Stimulated activated CD8-positive, alpha-beta memory T cell treated with anti-CD3 and anti-CD28 coated beads, Interleukin-15, amount 100 ng/mL, for 4 hours (primary cell): ENCODE results near the gene ALDH8A1.
A peak's percentile ranks its signal among the peaks of the same experiment; 100 is the strongest.

Experiments
- DNase-seq, 2 donors: peaks; one replicate each; pipeline ENCODE4 v3.0.0-alpha.2; 2020; ENCODE audit warnings: low read depth in 2 of 2

ALDH8A1 gene

DNA sequence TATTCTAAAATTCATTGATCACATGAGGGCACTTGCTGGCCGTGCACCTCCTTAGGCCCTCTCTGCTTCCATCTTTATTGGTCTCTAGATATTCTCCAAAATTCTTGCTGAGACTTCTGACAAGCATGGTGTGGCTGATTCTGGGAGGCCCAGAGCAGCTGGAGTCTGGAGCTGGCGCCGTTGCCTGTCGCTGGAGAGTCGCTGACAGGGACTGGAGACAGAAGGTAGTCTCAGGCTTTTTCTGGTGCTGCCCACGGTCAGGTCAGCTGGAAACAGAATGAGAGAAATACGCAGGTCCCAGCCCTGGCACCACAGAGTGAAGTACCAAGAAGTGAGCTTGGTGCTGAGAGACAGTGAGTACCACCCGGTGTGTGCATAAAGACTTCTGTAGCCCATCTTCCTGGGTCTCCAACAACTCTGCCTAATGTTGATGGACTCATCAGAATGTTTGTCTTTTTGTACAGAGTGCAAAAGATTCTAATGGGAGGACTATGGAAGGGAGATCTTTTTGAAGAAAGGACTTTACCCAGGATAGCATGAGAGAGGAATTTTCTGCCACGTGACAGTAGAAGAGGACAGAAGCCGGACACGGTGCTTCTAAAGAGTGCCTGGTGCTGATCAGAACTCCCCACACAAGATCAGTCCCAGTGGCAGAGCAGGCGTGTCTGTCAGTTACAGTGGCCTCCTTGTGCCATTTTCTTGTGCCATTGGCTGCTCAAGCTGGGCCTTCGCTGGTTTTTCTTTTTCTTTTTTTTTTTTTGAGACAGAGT is 1.8 kb upstream of the ALDH8A1 start:
- no peak for DNase-seq

DNA sequence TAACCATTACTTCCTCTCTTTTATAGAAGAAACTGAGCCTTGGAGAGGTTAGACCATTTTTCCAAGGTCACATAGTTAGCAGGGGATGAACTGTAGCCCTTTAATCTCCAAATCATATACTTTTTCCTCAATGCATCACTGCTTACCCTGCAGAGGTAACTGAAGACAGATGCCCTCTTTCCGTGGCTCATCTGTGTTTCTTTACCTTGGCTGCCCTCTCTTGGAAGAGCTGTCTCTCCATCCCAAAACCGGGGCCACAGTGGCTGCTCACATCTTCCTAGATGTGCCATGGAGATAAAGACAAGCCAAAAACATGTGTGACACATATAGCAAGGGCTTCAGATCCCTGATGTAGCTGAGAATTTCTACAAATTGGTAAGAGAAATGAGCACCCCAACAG is 581 bp upstream of the ALDH8A1 start:
- no peak for DNase-seq

DNA sequence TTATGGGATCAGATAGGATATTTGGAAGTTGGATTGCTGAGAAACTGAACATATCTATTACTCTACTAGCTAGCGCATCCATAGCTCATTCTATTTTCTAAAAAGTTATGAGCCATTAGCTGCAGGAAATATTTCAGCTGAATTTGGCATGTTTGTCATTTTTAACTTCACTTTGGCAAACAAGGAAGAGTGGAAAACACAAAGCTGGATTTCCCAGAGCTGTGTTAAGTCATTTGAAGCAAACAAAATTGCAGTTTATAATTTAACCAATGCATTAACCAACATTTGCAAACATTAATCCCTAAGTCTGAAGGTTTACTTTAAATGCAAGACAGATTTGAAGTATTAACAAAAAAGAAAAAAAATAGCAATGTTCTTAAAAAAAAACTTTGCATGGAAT is 1.2 kb downstream of the ALDH8A1 start:
- DNase-seq = no peak

DNA sequence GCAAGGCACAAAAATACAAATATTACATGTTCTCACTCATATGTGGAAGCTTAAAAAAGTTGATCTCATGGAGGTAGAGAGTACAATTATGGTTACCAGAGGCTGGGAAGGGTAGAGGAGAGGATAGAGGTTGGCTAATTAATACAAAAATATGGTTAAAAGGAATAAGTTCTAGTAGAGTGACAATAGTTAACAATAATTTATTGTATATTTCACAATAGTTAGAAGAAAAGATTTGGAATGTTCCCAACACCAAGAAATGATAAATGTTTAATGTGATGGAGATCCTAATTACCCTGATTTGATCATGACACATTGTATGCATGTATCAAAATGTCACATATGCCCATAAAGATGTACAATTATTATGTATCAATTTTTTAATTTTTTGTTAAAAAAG is 1.8 kb downstream of the ALDH8A1 start:
- no peak for DNase-seq

DNA sequence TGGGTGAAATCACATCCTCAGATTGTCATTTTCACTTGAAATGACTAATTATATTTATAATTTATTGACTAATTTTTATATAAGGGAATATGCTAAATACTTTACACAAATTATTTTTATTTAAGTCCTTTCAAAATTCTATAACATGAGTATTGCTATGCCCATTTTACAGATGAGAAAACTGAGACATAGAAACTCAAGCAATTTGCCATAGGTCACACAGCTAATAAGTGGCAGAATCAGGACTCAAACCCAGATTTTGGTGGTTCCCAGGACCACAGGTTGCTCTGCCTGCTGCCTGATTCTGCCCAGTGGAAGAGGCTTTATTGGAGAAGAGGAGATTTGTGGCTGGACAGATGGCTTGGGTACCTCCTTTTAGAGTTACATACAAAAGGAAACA is 4.9 kb downstream of the ALDH8A1 start:
- DNase-seq = no peak

DNA sequence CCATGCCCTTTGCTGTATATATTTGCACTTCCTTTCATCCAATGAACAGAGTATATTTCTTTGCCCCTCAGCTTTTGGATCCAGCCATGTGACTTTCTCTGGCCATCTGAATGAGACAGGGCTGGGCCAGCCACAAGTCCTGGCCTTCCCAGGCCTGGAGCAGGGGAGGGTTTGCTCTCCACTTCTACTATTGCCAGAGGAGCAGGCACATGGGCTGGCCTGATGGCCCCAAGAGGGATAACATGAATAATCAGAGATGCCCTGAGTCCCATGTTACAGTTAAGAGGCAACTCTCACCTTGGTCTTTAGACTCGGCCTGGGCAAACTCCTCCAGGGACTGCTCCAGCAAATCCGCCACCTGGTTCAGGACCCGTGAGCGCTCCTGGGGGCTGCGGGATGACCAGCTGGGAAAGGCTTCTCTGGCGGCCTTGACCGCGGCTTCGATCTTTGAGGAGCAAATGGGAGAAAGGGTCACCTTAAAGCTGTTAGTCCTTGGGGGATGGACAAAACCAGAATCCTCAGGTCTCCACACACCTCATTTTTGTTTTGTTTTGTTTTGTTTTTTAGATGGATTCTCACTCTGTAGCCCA is 6.3 kb downstream of the ALDH8A1 start:
- DNase-seq = no peak

DNA sequence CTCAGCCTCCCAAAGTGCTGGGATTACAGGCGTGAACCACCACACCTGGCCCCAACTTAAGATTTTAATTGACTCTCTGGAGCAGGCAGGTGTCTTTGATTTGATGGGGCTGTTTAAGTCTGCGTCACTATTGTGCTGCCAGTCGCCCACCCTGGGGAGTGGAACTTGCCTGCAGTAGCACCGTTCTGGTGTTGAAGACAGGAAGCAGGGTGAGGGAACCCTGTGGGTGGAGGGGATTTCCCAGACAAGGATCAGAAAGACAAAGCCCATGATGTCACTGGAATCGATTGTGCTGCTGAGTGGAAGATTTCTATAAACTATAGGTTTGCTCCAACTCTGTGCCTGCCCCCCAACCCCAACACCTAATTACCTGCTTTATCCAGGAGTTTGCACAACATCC is 11.0 kb downstream of the ALDH8A1 start:
- peak; percentile 17 to 72 for DNase-seq

DNA sequence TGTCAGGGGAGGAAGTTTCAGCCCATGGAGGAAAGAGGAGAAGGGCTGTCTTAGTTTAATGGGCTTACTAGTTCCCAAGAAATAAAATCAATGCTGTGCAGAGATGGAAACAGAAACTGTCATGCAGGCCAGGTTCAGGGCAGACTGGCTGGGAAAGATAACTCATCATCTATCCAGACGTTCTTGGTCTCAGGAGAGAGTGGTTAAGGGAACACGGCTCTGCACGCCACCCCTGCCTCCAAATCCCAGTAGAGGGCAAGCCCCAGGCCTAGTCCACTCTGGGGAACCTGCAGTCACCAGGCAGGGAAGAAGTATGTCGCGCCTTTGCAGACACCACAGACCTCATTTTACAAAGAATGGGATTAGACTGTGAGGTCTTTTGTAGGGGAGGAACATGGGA is 12.5 kb downstream of the ALDH8A1 start:
- DNase-seq = no peak

DNA sequence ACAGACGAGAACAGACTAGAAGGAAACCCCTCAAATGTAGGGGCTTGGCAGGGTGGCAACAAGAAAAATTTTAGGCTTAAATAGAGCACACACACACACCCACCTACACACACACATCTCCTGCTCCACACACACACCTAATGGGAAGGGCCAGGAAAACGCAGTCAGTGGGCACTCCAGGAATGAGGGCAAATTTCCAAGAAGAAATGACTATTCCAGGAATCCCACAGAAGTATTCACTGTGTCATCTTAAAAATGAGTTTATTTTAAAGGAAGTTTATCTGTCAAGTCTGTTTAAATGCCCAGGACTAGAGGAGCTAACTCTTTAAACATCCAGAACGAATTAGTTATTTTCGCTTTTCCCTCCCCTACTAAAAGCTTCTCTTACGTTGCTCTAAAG is 13.0 kb downstream of the ALDH8A1 start:
- DNase-seq = no peak

DNA sequence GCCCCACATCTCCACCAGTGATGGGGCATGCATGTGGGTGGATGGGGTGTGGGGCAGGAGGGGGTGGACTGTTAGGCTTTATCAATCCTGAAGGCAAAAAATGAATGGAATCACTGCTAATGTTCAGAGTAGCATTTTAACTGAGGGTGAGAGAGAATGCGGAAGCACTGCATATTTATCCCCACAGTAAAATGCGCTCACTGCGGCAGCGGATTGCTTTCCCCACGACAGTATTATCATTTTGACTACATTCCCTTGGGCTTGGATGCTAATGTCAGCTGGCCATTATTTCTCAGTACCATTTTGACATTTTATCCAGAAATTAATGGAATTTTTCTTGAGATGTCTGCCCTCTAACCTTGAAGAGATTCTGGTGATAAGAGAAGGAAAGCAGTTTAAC is 13.4 kb downstream of the ALDH8A1 start:
- no peak for DNase-seq

DNA sequence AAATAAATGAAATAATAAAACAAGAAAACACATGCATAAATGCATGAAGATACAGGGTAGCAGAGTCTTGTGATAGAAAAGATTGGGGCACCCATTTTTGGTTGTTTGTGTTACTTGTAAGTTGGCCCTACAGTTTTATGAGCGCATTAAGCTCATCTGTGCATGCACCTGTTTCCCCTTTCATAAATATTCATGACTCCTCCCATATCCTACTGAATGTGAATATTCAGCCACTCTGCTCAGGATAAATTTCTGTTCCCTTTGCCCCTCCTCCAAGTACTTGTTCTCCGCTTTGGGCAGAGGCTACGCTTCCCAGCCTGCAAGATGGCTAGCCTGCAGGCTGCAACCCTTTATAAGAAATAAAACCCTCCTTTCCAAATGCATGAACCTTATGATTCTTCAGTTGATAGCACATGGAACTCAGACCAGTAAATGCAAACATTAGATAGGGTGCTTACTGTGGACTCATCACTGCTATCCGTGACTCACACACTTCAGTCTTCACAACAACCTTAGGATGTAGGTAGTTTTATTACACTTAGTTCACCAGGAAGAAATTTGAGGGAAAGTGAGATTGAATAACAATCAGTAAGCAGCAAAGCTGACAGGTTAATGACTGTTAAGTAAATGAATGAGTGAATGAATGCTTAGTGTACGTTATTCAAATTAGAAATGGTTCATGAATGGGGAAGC is 15.0 kb downstream of the ALDH8A1 start:
- DNase-seq = no peak

DNA sequence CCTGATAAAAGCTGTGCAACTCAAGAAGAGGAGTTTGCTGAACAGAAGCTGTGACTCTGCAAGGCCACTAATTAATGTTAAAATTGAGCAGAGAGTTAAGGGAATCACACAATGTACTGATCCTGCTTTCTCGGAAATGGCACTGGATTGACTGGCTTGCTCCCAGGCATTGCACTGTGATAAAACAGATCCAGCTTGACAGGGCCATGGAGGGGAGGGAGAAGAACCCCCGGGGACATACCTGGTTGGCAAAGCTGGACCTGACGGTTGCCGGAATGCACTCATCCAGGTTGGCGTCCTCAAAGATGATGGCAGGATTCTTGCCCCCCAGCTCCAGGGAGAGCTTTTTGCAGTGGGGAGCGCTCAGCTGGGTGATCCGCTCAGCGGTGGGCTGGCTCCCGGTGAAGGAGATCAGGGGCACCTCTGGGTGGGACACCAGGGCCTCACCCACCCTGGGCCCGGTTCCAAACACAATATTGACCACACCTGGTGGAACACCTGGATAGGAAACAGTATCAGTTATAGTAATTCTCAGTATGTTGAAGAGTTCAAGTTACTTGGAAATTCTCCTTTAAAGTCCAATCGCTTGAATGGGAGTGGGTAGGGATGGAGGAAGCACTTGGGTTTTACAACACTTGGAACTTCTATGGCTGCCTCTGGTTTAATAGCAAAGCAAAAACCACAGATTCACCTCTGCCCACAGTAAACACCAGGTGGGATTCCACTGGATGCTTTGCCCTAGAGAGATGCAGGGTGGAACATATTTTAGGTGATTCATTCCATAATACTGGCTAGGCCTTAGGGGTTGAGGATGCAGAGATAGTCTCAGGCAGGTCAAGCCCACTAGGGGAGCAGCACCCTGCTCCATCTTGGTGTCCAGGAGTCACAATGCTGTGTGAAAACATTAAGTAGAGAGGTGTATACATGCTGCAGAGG is 17.1 kb downstream of the ALDH8A1 start:
- no peak for DNase-seq

DNA sequence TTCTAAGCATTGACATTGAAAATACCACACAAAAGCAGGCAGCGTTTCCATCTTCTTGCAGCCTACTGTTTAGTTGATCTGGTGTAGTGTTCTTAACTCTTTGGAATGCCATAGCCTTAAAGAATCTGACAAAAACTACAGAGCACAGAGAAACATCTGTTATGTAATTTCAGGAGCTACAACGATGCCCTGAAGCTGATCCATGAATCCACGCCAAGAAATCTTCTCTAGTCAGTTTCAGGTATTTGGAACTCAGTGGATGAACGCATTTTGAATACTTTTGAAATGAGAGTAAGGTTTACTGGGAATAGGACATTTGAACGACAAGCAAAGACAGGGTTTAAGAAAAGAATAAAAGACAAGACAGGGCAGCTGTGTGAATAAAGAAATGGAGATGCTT is 17.8 kb downstream of the ALDH8A1 start:
- DNase-seq = no peak

DNA sequence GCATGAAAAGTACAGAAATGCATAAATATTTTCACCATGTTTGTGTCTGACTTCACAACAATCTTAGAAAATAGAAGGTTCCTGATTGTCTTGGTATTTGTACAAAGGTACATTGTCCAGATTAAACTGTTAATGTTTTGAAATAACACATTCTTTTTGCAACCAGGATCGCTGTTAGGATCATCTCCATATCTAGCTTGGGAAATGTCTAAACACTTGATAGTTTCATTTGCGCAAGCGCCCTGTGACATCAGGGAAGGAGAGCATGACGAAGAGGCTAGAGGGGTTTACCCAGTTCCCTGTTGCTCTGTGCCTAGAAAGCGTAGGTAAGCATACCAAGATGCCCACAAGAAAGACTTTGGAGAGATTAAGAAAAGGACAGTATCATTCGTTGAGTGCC is 19.4 kb downstream of the ALDH8A1 start:
- DNase-seq = no peak

DNA sequence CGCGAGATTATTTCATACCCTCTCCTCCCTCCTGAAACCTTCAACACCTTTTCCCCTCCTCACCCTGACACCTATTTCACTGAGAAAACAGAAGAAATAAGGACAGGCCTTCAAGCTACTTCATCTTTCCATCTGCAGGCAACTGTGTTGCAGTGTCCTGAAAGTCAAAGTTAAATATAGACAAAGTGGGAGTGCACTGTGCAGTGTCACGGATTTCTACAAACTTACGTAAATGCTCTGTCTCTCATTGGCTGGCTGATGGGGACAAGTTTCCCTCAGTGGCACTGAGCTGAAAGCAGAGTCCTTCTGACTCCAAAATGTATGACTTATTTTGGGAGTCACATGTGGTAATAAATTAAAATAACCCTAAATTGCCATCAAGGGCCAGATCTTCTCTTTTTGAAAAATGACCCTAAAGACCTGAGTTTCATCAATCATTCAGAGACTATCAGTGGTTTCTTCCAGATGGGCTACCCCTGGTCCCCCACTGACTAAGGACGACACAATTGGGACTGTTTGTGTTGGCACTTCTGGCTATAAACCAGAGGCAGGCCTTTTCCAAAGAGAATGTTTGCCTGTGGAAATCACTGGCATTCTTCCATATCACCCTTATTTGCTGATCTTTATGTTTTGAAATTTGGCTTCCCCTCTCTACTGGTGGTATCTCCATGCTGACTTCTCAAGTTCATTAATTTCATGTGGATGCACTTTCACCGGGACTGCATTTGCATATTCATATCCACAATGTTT is 21.6 kb downstream of the ALDH8A1 start:
- no peak for DNase-seq

DNA sequence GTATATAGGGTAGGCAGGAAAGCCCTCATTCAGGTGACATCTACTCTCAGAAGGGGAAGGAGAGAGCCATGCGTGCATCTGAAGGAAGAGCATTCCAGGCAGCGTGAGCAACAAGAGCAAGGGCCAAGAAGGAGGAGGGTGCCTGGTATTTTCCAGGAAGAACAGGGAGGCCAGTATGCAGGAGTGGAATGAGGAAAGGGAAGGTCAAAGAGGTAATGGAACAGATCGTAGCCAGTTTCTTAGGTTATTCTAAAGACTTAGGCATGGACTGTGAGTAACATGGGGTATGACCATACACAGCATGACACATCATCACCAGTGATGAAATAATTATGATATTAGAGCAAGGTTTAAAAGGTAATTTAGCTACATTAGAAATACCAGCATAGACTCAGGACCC is 24.1 kb downstream of the ALDH8A1 start:
- DNase-seq = no peak

DNA sequence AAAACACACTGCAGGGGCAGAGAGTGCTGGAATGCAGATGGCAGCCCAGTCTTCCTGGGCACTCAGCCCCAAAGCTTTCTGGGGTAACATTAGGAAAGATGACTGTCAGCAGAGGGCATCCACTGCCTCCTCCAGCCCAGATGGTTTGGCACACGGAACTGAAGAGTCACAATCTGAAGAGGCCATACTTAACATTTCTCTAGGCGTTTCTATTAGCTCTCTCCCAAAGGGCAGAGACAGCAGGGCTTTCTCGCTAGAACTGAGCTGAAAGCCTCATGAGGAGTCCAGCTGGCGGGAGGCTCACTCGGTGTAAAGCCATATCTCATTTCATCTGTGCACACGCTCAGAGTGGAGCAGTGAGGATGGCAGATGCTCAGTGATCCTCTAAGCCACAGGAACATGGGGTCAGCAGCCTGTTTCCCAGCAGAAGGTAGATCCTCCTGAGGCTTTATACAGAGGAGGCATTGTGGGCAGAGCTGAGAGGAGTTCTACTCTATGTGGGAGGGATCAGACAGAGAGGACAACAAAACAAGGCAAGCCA is 28.1 kb downstream of the ALDH8A1 start:
- no peak for DNase-seq

DNA sequence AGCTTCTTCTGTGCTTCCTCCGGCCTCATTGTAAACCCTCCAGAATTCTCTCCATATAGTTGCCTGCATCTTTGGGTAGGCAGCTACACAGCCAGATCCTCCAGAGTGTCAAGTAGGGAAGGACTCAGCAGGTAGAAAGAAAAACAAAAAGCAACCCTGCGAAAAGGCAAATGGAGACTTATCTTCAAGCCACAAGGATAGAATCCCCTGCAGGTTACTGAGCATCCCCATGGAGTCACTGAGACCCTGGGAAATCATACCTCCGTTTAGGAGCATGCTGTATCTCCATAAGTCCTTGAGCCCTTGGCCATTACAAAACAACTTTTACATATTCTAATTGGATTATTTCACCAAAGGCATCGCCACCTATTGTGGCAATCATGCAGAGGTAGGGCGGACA is 28.6 kb downstream of the ALDH8A1 start:
- DNase-seq = no peak

DNA sequence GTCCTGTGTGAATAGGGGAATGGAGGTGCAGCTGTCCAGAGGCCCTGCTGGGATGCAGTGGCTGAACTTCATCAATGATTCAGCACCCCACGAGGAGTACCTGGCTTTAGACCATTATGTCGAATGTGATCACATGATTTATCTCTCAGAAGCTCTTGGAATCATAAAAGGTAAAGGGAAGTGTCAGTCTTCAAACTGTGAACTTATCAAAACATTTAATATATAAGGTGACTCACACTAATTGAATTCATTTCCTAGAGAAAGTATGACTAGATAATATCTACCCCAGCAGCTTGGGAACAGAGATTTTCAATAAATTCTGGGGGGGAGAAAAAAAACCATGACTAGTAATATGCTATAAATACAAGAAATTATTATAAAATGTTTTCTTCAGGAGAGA is 29.5 kb downstream of the ALDH8A1 start:
- DNase-seq = no peak

DNA sequence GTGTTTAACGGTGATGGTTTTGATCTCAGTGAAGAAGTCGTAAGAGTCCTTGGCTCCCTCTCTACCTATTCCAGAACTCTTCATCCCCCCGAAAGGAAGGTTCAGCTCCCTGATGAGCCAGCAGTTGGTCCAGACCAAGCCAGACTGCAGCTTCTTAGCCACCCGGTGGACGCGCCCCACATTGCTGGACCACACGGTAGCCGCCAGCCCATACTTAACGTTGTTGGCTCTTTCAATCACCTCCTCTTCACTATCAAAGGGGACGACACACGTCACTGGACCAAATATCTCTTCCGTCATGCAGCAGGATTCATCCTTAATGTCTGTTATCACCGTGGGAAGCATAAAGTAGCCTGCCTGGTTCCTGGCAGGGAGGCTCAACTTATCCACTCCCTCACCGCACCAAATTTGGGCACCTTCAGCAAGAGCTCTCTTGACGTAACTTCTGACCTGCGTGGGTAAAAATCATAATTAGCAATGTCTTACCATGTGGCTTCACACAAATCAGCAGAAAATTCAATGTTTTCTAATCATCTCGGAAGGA is 31.4 kb downstream of the ALDH8A1 start:
- no peak for DNase-seq

DNA sequence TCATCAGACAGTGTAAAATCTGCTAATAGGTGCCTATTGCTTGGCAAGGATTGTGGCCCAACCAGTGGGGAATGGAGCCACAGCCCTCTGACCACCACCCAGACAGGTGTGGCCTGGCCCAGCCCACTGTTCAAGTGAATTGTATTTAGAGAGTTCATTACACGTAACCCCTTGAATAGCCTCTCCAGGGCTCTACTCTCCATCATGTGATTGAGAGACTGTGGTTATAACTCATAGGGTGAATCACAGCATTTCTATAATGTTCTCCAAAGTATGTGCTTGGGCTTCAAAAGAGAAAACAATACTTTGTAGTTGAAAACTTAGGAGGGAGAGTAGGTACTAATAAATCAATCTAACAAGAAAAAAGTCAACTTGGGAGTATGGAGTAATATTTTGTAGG is 38.4 kb downstream of the ALDH8A1 start:
- DNase-seq = no peak
